Bronchial smooth muscle cell (primary cell): Measurements from ENCODE around the gene CELF5. TPM values are rescaled to one million over a fixed set of nuclear protein-coding genes. Genes with fewer than 3 reads are reported as not detected.

Experiments used
- total RNA-seq: library from RNA; depleted of rRNA; stranded (reverse); fragments of >200 nt; gene quantifications from 2 replicates; pipeline ENCODE4 v1.2.1, GENCODE V29; 2014

CELF5 gene
- total RNA-seq = not detected in 2 replicates

GRCh38 chr19:3224346-3225168, at the start of gene CELF5:
TSS of gene CELF5 (plus strand) at chr19:3224661. CDS start at chr19:3224740, 79 bp downstream.

GRCh38 chr19:3178377-3178972, 46.0 kb upstream of the CELF5 start, which contains the start of gene S1PR4:
TSS of gene S1PR4 (plus strand) at chr19:3178769. CDS start at chr19:3178793, 24 bp downstream.

GRCh38 chr19:3185461-3186159, 38.9 kb upstream of the CELF5 start, which contains the start of gene NCLN:
TSS of gene NCLN (plus strand) at chr19:3185930. CDS start at chr19:3186031, 101 bp downstream.

Other genes starting within 250 kb of the CELF5 start
- 0.63 and 0.94 TPM in 2 replicates for gene TLE6, start 247.1 kb upstream of the CELF5 start, total RNA-seq
- gene TLE2, start 195.4 kb upstream of the CELF5 start, total RNA-seq = 1.6 and 4.3 TPM in 2 replicates
- gene TLE5, start 162.2 kb upstream of the CELF5 start, total RNA-seq = 118 and 134 TPM in 2 replicates
- 35.8 and 45.3 TPM in 2 replicates for gene GNA11, start 130.3 kb upstream of the CELF5 start, total RNA-seq
- under 0.01 and 0.09 TPM in 2 replicates for gene GNA15, start 88.6 kb upstream of the CELF5 start, total RNA-seq
- not detected in 2 replicates for gene S1PR4, start 45.9 kb upstream of the CELF5 start, total RNA-seq
- gene NCLN, start 38.7 kb upstream of the CELF5 start, total RNA-seq = 27.6 and 32.8 TPM in 2 replicates
- 40.7 and 70.5 TPM in 2 replicates for gene NFIC, start 141.9 kb downstream of the CELF5 start, total RNA-seq